Prostate gland (tissue), 2 donors: ENCODE results near the gene PLEKHM1.

Source experiments
- POLR2A ChIP-seq: fragments of 450-650 bp; IDR thresholded peaks from one replicate; pipeline ENCODE4 v1.6.1; 2016; ENCODE audit warnings: antibody characterized with exemption, mild to moderate bottlenecking
- TF ChIP-seq, protein P1 (sequence below), 4 experiments: fragments of 200-600 bp in 2 of 4; fragments of 450-650 bp in 2 of 4; sonication (generic) in 2 of 4; IDR thresholded peaks; 1 replicate in 3 of 4; 2 replicates in 1 of 4; pipeline ENCODE4 v1.5.1; 2016 to 2019; ENCODE audit warnings: antibody characterized with exemption in 4 of 4, mild to moderate bottlenecking in 2 of 4, moderate library complexity in 2 of 4

DNA sequence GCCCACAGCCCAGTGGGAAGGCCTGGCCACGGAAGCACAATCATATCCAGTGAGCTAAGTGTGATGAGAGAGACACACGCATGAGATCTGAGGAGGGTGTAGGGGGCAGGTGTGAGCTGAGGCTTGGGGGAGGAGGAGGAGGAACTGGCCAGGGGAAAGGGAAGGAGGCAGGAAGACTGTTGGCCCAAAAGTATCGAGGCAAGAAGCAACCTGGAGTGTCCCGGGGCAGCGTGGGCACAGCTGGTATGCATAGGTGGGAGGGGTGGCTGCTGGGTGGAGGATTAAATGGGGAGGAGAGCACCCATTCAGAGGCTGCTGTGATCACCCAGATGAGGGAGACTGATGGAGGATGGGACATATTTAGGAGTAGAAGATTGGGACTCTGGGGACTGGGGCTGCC is 99.2 kb downstream of the PLEKHM1 start:
- TF ChIP-seq, protein P1, sequence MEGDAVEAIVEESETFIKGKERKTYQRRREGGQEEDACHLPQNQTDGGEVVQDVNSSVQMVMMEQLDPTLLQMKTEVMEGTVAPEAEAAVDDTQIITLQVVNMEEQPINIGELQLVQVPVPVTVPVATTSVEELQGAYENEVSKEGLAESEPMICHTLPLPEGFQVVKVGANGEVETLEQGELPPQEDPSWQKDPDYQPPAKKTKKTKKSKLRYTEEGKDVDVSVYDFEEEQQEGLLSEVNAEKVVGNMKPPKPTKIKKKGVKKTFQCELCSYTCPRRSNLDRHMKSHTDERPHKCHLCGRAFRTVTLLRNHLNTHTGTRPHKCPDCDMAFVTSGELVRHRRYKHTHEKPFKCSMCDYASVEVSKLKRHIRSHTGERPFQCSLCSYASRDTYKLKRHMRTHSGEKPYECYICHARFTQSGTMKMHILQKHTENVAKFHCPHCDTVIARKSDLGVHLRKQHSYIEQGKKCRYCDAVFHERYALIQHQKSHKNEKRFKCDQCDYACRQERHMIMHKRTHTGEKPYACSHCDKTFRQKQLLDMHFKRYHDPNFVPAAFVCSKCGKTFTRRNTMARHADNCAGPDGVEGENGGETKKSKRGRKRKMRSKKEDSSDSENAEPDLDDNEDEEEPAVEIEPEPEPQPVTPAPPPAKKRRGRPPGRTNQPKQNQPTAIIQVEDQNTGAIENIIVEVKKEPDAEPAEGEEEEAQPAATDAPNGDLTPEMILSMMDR (IDR thresholded peaks at IDR 0.05) = no peak
- no peak for TF ChIP-seq POLR2A
